ENCODE data around the gene DCBLD1.

DNA sequence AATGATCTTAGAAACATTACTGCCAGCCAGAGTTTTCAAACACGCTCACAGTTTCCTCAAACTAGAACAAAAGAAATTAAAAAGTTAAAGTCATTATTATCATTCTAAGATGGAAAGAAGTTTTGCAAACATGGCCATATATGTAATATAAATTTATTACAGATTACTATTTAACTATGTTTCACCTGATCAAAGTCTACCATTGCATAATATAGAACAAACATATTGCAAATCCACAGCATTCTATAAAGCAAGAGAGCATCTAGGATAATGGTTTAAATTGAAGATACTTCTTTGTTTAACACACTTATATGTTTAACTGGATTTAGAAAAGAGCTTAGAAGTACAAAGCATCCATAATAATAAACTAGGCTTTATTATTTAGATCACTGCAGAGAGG lies 26.2 kb upstream of the DCBLD1 start:
- TF ChIP-seq, protein P1, sequence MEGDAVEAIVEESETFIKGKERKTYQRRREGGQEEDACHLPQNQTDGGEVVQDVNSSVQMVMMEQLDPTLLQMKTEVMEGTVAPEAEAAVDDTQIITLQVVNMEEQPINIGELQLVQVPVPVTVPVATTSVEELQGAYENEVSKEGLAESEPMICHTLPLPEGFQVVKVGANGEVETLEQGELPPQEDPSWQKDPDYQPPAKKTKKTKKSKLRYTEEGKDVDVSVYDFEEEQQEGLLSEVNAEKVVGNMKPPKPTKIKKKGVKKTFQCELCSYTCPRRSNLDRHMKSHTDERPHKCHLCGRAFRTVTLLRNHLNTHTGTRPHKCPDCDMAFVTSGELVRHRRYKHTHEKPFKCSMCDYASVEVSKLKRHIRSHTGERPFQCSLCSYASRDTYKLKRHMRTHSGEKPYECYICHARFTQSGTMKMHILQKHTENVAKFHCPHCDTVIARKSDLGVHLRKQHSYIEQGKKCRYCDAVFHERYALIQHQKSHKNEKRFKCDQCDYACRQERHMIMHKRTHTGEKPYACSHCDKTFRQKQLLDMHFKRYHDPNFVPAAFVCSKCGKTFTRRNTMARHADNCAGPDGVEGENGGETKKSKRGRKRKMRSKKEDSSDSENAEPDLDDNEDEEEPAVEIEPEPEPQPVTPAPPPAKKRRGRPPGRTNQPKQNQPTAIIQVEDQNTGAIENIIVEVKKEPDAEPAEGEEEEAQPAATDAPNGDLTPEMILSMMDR (conservative IDR thresholded peaks at IDR 0.05; ENCODE audit: low read depth, low read length) = no peak
- TF ChIP-seq POLR2A (IDR thresholded peaks at IDR 0.05; ENCODE audit: low read depth, low read length) (no peak), BHLHE40 (IDR thresholded peaks at IDR 0.05; ENCODE audit: low read depth, low read length) (no peak), RFX5 (IDR thresholded peaks at IDR 0.05; ENCODE audit: low read depth, low read length) (no peak)
